Raji (cell line): ENCODE data around the gene SPRED2.

Experiments used
- POLR2A ChIP-seq: IDR thresholded peaks from 2 replicates; pipeline ENCODE4 v1.6.1; 2011; ENCODE audit warnings: low read depth, low read length, control low read depth; ENCODE audit not compliant: insufficient read depth

Gene SPRED2

DNA sequence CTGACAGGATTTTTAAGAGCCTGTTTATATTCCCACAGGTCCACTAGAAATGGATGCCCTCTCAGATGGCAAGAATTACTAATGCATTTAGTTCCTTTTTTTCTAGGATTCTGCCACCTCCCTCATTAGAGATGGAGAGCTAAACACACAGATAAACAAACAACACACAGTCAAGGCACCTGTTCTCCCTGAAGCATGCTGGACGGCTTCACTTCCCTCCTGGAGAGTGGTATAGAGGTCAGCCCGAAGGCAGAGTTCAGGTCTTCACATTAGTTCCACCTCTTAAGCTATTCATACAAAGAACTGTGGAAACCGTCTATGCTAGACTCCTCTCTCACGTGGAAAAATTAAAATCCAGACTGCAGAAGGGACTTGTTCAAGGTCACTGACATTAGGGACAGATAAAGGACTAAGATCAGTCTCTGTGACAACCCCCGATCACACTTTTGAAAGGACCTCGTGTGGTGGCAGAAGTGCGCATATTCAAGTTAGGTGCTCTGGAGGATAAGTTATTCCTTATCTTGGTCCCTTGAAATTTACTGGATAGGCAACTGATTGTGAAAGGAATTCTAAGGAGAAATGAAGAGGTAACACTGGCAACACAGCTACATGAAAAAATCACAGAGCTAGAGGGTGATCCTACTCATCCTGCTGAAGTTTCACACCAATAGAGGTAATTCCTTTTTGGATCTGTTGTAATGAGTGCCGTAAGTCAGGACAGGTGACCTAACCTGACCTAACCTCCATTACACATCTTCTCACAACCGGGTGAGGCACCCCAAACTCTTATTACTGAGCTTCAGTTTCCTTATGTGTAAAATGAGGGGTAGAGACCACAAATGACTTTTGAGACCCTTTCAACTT, 75.1 kb downstream of the SPRED2 start:
- no peak for TF ChIP-seq POLR2A

DNA sequence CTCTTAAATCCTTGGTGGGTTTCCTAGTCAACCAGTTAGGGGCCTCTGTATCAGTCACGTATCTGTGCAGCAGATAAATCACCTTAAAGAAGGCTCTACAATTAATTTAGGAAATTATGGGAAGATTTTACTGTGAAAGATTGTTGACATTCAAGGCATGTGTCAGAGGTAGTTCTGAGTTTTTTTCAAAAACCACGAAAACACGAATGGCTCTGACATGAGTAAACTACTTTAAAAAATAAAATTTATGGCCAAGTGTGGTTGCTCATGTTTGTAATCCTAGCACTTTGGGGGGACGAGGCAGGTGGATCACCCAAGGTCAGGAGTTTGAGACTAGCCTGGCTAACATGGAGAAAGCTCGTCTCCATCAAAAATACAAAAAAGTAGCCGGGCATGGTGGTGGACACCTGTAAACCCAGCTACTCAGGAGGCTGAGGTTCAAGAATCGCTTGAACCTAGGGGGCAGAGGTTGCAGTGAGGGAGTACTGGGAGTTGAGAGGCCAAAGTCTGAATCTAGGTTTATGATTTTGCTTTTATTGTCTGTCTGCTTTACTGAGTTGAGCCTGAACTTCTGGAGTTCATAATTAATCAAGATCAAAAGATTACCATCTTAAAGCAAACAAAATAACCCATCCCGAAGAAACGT, 77.1 kb downstream of the SPRED2 start:
- no peak for TF ChIP-seq POLR2A

GRCh38 chr2:65354773-65355172, 77.6 kb downstream of the SPRED2 start:
- TF ChIP-seq POLR2A = no peak

DNA sequence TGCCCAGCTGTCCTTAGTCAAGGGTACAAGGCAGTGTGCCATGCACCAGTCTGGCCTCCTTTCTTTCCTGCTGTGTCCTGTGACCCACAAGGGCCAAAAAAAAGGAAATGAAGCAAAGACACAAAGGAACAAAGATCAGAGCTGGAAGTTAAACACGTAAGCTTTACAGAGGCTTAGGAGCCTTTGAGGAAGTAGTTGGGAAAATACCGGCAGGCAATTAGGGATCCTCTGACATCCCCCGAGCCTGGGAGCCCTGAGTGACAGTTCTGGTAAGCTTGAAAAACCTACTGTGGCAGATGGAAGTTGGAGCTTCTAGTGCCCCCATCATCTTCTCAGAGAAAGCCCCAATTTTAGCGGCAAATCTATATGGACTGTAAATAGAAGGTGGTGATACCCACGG, 78.5 kb downstream of the SPRED2 start:
- TF ChIP-seq POLR2A = no peak

GRCh38 chr2:65353046-65353445, 79.4 kb downstream of the SPRED2 start:
- TF ChIP-seq POLR2A = no peak

- TF ChIP-seq POLR2A = no peak
These were observed 80.3 kb downstream of the SPRED2 start for GRCh38 chr2:65351948-65352595.

DNA sequence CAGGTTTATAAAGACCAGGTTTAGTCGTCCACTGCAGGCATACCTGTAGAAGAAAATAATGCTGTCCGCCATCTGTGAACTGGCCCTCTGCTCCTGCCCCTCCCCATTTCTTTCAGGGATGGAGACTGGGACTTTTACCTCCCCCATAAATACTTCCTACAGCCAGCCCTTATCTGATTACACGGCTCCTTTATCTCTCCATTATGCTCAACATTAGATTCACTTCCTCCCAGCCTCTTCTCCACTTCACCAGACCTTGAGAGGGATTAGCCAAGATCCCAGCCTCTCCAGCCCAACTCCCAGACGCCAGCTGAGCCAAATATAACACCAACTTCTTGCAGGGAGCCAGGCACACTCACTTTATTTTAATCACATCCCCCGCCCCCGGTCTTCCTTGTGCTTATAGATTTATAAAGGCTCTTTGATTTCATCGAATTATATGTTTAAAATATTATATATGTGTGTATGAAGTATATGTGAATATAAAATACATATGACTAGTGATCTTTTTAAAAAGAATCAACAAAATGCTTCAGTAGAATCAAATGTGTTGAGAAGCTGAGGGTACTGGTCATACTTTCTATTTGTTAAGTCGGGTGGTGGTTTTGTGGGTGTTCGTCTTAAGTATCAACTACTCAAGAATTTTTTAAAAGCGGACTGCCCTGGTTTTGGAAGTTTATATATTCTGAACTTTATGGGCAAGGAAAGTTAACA, 81.0 kb downstream of the SPRED2 start:
- TF ChIP-seq POLR2A = no peak

GRCh38 chr2:65350651-65351056, 81.7 kb downstream of the SPRED2 start:
- no peak for TF ChIP-seq POLR2A

DNA sequence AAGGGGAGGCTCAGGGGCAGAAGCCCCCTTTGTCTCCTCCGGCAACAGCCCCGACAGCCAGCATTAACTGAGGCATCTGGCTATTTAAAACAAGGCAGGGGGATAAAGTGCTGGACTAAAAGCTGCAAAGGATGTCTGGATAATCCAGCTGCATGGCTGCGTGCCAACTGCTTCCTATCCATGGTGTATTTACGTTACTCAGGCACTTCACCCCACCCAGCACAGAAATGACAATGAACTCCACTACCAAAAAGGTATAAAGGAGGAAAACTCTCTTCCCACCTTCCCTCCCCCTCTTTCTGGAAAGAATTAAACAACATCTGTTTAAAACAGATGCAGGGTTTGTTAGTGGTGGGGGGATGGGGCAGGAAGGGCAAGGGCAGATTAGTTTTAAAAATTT, 82.5 kb downstream of the SPRED2 start:
- no peak for TF ChIP-seq POLR2A

DNA sequence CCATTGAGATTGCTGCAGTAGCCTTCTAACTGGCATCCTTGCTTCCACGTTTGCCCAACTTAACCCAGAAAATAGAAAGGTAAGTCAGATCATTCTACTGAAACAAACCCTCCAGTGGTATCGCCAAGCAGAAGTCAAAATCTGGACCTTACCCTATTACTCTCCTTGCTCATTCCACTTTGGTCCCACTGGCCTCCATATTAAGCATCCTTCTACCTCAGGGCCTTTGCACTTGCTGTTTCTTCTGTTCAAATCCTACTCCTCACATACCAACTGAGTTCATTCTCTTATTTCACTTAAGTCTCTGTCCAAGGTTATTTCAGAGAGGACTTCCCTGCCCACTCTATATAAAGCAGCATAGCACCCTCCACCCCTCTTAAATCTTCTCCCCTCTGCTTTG, 84.5 kb downstream of the SPRED2 start:
- no peak for TF ChIP-seq POLR2A

GRCh38 chr2:65345631-65346030, 86.8 kb downstream of the SPRED2 start:
- no peak for TF ChIP-seq POLR2A

GRCh38 chr2:65344689-65345088, 87.7 kb downstream of the SPRED2 start:
- no peak for TF ChIP-seq POLR2A

DNA sequence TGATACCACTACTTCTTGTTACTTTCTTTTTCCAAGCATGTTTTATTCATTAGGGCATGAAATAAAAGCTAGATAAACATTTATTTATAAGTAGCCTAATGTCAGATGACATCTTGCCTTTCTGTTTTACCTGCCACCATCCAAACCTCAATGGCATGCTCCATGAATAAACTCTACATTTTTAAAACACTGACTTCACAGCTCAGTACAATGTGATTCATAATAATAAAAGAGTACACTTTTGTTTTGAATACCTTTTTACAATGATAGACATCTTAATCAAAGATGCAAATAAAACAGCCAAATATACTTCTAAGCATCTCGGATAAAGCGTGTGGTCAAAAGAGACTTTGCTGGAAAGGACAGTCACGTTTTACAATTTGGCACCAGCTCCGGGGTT, 88.2 kb downstream of the SPRED2 start:
- no peak for TF ChIP-seq POLR2A

- TF ChIP-seq POLR2A = no peak
These were observed 89.0 kb downstream of the SPRED2 start for GRCh38 chr2:65343386-65343785.
